EH (cell line): Measurements from ENCODE around the gene POMT1.
"Not testable (repeated sequence)": the region's sequence is repeated elsewhere in the genome, so short reads cannot be mapped to it uniquely, and the experiment has no call there.

Experiments used
- DNase-seq: peaks from one replicate; pipeline ENCODE4 v3.0.0-alpha.2; 2015; ENCODE audit warnings: low read depth

Gene POMT1, protein sequence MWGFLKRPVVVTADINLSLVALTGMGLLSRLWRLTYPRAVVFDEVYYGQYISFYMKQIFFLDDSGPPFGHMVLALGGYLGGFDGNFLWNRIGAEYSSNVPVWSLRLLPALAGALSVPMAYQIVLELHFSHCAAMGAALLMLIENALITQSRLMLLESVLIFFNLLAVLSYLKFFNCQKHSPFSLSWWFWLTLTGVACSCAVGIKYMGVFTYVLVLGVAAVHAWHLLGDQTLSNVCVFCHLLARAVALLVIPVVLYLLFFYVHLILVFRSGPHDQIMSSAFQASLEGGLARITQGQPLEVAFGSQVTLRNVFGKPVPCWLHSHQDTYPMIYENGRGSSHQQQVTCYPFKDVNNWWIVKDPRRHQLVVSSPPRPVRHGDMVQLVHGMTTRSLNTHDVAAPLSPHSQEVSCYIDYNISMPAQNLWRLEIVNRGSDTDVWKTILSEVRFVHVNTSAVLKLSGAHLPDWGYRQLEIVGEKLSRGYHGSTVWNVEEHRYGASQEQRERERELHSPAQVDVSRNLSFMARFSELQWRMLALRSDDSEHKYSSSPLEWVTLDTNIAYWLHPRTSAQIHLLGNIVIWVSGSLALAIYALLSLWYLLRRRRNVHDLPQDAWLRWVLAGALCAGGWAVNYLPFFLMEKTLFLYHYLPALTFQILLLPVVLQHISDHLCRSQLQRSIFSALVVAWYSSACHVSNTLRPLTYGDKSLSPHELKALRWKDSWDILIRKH

GRCh38 chr9:131502781-131503625, at the start of gene POMT1:
Gene POMT1 (plus strand): TSS chr9:131502918. CDS start chr9:131504219, 1,301 bp downstream.
- DNase-seq = peak; percentile 81

- no peak for DNase-seq
These were observed 48.7 kb upstream of the POMT1 start for GRCh38 chr9:131454028-131454427.

DNA sequence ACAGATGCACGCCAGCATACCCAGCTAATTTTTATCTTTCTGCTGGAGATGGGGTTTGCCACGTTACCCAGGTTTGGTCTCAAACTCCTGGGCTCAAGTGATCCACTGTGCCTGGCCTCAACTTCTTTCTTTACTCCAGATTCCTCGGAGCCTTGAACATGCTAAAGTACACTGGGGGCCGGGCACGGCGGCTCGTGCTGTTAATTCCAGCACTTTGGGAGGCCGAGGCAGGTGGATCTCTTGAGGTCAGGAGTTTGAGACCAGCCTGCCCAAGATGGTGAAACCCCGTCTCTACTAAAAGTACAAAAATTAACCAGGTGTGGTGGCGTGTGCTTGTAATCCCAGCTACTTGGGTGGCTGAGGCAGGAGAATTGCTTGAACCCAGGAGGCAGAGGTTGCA, 47.1 kb upstream of the POMT1 start:
- not testable (repeated sequence) for DNase-seq

GRCh38 chr9:131457746-131458145, 45.0 kb upstream of the POMT1 start:
- no peak for DNase-seq

- DNase-seq = no peak
These were observed 43.7 kb upstream of the POMT1 start for GRCh38 chr9:131459056-131459455.

DNA sequence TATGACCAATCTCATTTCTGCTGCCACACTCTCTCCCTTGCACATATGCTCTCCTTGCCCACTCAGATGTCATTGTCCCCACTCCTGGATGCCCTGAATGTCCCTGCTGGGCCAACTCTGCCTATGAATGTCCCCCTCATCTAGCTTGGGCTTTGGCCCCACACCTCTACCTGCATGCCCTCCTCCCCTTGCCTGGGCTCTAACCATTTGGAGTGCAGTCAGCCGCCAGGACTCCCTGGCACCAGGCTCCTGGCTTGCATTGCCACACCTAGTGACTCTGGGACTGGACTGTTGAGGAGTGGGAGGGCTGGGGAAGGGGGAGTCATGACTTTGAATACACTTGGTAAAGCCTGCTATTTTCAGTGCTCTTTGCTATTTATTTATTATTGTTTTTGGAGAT, 41.6 kb upstream of the POMT1 start:
- no peak for DNase-seq

DNA sequence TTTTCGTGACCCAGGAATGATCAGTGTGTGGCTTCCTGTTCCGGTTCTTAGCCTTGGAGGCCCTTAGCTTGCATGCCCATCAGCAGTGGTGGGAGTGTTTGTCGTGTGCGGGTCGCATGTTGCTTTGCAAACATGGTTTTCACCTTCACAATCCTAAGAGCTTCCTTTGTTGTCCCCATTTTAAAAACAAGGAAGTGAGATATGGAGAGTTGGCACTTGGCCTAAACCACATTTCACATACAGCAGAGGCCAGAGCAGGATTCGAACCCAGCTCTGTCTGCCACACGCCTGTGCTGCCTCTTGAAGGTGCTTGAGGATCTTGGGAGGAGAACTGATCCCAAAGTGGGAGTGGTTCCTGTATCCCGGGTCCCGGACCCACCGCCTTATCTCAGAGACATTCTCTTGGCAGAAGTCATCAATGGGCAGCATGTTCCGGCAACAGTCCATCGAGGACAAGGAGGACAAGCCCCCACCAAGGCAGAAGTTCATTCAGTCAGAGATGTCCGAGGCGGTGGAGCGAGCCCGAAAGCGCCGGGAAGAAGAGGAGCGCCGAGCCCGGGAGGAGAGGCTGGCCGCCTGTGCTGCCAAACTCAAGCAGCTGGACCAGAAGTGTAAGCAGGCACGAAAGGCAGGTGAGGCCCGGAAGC, 38.2 kb upstream of the POMT1 start:
- DNase-seq = no peak

DNA sequence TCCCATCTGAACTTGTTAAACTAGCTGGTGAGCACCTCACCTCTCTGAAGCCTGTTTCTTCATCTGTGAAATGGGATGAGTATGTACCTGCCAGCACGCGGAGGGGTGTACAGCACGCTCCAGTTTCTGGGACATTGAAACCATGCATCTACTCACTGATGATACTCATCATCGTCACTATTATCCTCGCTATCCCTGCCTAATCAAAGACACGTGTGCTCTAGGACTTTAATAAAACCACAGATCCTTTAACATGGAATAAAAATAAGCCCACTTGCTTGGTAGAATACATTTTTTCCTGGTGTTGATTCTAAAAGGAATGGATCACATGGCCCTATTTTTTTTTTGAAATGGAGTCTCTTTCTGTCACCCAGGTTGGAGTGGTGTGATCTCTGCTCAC, 37.3 kb upstream of the POMT1 start:
- no peak for DNase-seq

DNA sequence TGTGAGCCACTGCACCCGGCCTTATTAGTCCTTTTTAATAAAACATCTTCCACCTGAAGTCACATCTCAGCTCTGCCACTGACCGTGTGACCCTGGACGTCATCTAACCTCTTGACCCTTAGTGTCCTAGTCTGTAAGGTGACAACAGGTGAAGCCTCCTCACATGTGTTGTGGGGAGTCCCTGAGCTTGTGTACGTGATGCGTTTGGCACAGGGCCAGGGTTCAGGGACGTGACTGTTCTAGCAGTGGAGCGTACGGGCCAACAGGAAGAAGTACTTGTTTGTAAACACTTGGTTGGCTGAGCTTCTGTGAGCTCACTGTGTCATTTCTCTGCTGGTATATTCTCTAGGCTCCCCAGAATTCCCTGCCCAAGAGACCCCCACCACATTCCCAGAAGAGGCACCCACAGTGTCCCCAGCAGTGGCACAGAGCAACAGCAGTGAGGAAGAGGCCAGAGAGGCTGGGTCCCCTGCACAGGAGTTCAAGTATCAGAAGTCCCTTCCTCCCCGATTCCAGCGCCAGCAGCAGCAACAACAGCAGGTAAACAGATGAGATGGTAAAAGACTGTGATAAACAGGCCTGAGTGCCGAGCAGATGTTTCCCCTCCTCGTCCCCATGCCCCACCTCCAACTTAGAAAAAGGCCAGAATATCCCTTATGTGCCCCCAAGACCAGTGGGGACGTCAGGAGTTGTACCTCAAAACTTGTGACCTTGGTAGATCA, 35.3 kb upstream of the POMT1 start:
- no peak for DNase-seq

- no peak for DNase-seq
These were observed 34.7 kb upstream of the POMT1 start for GRCh38 chr9:131468031-131468430.

- DNase-seq = no peak
These were observed 33.4 kb upstream of the POMT1 start for GRCh38 chr9:131469356-131469755.

DNA sequence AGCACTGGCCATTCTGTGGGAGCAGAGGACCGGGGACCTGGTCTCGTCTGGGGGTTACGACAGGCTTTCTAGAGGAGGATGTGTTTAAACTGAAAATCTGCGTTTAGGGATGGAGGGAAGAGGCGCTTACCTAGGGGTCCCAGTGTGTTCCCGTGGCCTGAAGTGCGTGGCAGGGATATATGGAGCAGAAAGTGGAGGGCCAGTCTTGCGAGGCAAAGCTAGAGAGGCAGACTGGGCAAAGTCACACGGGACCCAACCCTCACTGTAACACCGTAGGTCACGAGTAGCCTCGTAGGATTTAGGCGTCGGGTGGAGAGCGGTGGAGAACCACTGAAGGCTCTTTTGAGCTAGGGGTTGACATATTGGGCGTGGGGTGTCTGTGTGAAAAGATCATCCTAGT, 32.8 kb upstream of the POMT1 start:
- no peak for DNase-seq

GRCh38 chr9:131470581-131470991, 32.1 kb upstream of the POMT1 start:
- no peak for DNase-seq

DNA sequence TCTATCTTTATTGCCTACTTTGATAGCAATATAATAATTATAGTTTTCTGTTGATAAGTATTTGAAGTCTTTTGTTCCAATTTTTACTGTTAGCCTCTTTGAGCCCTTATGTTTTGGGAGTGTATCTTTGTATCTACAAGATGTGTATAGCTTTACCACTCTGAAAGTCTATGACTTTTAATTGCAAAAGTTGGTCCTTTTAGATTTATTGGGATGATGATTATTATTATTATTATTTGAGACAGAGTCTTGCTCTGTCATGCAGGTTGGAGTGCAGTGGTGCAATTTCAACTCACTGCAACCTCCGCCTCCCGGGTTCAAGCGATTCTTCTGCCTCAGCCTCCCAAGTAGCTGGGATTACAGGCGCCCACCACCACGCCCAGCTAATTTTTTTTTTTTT, 30.6 kb upstream of the POMT1 start:
- DNase-seq = not testable (repeated sequence)

GRCh38 chr9:131473198-131473885, 29.4 kb upstream of the POMT1 start:
- no peak for DNase-seq

GRCh38 chr9:131473891-131474290, 28.8 kb upstream of the POMT1 start:
- DNase-seq = no peak

GRCh38 chr9:131474711-131475110, 28.0 kb upstream of the POMT1 start:
- no peak for DNase-seq

DNA sequence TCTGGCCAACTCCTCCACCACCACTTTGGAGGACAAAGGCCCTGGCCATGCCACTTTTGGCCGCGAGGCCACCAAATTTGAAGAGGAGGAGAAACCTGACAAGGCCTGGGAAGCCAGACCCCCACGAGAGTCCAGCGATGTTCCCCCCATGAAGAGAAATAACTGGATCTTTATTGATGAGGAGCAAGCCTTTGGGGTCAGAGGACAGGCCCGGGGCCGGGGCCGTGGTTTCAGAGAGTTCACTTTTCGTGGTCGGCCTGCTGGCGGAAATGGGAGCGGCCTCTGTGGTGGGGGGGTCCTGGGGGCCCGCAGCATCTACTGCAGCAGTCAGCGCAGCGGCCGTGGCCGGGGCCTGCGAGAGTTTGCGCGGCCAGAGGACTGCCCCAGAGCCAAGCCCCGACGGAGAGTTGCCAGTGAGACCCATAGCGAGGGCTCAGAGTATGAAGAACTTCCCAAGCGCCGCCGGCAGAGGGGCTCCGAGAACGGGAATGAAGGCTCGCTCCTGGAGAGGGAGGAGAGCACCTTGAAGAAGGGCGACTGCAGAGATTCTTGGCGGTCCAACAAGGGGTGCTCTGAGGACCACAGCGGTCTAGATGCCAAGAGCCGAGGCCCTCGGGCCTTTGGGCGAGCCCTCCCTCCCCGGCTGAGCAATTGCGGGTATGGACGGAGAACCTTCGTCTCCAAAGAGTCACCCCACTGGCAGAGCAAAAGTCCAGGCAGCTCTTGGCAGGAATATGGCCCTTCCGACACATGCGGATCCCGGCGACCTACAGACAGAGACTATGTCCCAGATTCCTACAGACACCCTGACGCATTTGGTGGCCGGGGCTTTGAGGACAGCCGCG, 27.4 kb upstream of the POMT1 start:
- DNase-seq = no peak

- no peak for DNase-seq
These were observed 26.6 kb upstream of the POMT1 start for GRCh38 chr9:131475956-131476776.
